PFSK-1 (cell line): Measurements from ENCODE around the gene CABP7.

Experiments used
- FOXP2 ChIP-seq: optimal IDR thresholded peaks from 2 replicates; pipeline ENCODE3; 2011; ENCODE audit warnings: borderline replicate concordance, control low read depth, inconsistent platforms; ENCODE audit not compliant: insufficient read depth; ENCODE audit errors: extremely low read length, extremely low read depth
- POLR2AphosphoS5 ChIP-seq: IDR thresholded peaks from 2 replicates; pipeline ENCODE4 v1.6.1; 2012; ENCODE audit warnings: low read depth, mild to moderate bottlenecking, control low read depth, low read length, moderate library complexity
- SIN3A ChIP-seq: IDR thresholded peaks from 2 replicates; pipeline ENCODE4 v1.6.1; 2012; ENCODE audit warnings: mild to moderate bottlenecking, low read length, moderate library complexity, borderline replicate concordance; ENCODE audit not compliant: insufficient read depth
- TAF1 ChIP-seq: IDR thresholded peaks from 2 replicates; pipeline ENCODE4 v1.6.1; 2012; ENCODE audit warnings: low read length, control low read depth, borderline replicate concordance; ENCODE audit not compliant: insufficient read depth
- TF ChIP-seq, protein P1 (sequence below), 2 experiments: IDR thresholded peaks; 2 replicates each; pipeline versions ENCODE4 v1.6.1 to v1.8.0; 2011 to 2012; ENCODE audit warnings: low read depth in 2 of 2, low read length in 2 of 2, control low read depth in 1 of 2, inconsistent platforms in 1 of 2, mild to moderate bottlenecking in 1 of 2, moderate library complexity in 1 of 2; ENCODE audit not compliant: insufficient read depth in 1 of 2

CABP7 gene

DNA sequence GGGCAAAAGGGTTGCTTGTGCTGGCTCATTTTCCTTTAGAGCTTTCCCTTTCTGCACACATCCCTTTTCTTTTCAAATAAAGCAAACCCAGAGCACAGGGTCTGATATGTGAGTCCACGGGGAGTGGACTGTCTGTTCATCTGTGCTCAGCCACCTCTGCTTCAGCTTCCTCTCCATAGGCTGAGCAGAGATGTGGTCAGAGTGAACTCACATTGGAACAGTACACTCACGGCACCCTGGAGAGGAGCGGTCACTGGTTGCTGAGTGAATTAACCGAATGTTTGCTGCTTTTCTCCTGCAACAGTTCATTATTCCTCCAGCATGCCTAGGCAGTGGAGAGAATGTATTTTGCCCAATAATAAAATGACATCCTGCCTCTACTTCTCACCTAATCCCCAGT lies 36.3 kb upstream of the CABP7 start:
- no peak for TF ChIP-seq SIN3A
- no peak for TF ChIP-seq FOXP2
- TF ChIP-seq, protein P1, sequence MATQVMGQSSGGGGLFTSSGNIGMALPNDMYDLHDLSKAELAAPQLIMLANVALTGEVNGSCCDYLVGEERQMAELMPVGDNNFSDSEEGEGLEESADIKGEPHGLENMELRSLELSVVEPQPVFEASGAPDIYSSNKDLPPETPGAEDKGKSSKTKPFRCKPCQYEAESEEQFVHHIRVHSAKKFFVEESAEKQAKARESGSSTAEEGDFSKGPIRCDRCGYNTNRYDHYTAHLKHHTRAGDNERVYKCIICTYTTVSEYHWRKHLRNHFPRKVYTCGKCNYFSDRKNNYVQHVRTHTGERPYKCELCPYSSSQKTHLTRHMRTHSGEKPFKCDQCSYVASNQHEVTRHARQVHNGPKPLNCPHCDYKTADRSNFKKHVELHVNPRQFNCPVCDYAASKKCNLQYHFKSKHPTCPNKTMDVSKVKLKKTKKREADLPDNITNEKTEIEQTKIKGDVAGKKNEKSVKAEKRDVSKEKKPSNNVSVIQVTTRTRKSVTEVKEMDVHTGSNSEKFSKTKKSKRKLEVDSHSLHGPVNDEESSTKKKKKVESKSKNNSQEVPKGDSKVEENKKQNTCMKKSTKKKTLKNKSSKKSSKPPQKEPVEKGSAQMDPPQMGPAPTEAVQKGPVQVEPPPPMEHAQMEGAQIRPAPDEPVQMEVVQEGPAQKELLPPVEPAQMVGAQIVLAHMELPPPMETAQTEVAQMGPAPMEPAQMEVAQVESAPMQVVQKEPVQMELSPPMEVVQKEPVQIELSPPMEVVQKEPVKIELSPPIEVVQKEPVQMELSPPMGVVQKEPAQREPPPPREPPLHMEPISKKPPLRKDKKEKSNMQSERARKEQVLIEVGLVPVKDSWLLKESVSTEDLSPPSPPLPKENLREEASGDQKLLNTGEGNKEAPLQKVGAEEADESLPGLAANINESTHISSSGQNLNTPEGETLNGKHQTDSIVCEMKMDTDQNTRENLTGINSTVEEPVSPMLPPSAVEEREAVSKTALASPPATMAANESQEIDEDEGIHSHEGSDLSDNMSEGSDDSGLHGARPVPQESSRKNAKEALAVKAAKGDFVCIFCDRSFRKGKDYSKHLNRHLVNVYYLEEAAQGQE (IDR thresholded peaks at IDR 0.05; ENCODE audit: insufficient read depth in 1 of 2, low read depth in 2 of 2, low read length in 2 of 2), result no peak
- TF ChIP-seq TAF1, result no peak
- TF ChIP-seq POLR2AphosphoS5, result no peak

DNA sequence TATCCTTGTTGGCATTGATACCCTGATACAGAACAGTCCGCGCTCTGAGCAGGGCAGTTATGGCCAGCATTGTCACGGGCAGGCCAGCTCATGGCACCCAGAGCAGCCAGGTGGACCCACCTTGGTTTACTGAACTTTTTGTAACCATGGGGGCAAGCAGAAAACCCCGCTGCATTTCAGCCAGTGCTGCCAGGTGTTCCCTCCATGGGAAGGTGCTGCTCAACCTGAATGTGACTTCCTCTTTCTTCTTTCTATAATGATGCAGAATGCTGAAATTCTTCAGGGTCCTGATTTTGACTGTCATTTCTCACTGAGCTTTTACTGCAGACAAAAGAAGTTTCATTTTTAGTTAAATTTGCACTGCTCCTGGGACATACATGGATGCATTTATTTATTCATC lies 35.6 kb upstream of the CABP7 start:
- TF ChIP-seq, protein P1 (IDR thresholded peaks at IDR 0.05; ENCODE audit: insufficient read depth in 1 of 2, low read depth in 2 of 2, low read length in 2 of 2), result no peak
- TF ChIP-seq SIN3A, result no peak
- no peak for TF ChIP-seq TAF1
- TF ChIP-seq FOXP2, result no peak
- TF ChIP-seq POLR2AphosphoS5, result no peak

DNA sequence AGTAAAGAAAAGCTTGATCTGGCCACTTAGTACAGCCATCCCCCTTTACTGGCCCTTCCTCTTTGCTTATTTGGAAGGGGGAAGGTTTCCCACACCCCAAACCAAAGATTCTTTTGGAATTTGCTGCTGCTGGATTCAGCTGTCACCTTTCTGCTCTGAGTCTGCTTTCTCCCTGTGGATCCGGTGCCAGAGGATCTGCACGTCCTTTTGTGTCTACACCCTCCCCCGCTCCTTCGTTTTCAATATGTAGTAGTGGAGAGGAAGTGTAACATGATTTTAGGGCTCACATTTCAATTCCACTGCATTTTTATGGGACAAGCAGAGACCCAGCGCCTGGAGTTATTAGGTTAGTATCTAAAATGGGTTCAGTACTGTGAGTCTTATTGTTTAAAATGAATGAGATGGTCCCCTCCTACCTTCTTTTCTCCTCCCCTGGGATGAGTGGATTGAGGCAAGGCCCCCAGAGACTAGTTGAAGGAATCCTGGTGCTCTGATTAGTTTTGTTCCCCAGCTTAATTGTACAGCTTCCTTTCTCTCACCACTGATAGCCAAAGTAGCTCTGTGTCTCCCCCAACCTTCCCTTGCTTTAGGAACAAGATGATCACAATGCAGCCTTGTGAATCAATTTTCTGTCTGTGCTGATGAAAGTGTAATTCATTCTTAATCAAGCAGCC lies 30.5 kb upstream of the CABP7 start:
- TF ChIP-seq SIN3A (no peak), POLR2AphosphoS5 (no peak), FOXP2 (no peak), TAF1 (no peak)
- TF ChIP-seq, protein P1 (IDR thresholded peaks at IDR 0.05; ENCODE audit: insufficient read depth in 1 of 2, low read depth in 2 of 2, low read length in 2 of 2), result no peak

DNA sequence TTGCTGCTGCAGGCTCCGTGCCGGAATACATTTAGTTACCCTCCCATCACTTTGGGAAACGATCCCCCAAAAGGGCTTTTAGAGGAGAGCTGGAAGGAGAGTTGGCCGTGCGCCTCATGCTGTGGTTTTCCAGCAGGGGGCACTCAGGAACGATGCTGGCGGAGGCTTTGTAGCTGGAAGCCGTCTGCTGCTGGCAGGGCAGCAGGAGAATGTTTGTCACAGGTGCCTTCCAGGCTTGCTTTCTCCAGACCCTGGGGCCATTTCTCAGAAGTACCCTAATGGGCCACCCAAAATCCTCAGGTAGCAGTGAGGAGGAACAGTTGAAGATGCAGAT lies 30.0 kb upstream of the CABP7 start:
- TF ChIP-seq, protein P1 (IDR thresholded peaks at IDR 0.05; ENCODE audit: insufficient read depth in 1 of 2, low read depth in 2 of 2, low read length in 2 of 2), result no peak
- no peak for TF ChIP-seq SIN3A
- TF ChIP-seq TAF1, result no peak
- TF ChIP-seq FOXP2, result no peak
- no peak for TF ChIP-seq POLR2AphosphoS5

DNA sequence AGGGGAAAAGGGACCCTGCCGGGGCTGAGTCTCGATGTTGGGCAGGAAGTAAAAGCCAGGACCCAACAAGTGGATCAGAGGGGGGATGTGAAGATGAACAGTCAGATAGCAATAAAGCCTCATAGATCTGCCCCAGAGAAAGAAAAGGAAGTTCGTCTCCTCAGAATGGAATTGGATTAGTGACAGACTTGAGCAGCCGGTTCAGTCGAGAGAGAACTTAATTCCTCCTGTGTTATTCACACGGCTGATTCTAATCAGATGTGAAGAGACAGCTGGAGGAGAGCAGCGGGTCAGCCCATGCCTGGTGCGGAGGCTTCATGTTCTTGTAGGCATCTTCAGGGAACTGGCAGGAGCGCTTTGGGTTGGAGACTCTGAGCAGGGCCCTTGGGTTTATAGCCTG lies 29.3 kb upstream of the CABP7 start:
- TF ChIP-seq TAF1 (no peak), FOXP2 (no peak)
